GM12864 (cell line): Measurements from ENCODE around the gene DERA.
A peak's percentile ranks its signal among the peaks of the same experiment; 100 is the strongest.
"Not testable (repeated sequence)": the region's sequence is repeated elsewhere in the genome, so short reads cannot be mapped to it uniquely, and the experiment has no call there.

Experiments used
- DNase-seq: peaks from one replicate; pipeline ENCODE4 v3.0.0-alpha.2; 2011; ENCODE audit warnings: low read depth
- H3K4me3 ChIP-seq: 2 replicates; pipeline ENCODE4 v1.5.1; 2011; ENCODE audit warnings: mild to moderate bottlenecking, low read depth, low read length, control low read depth
- CTCF ChIP-seq: IDR thresholded peaks from 2 replicates; pipeline ENCODE4 v1.5.1; 2011; ENCODE audit warnings: low read depth, mild to moderate bottlenecking, moderate library complexity, low read length, control low read depth, inconsistent platforms; ENCODE audit errors: missing control alignments

DERA gene

GRCh38 chr12:15910468-15910863 lies 666 bp upstream of the DERA start:
- TF ChIP-seq CTCF = no peak
- H3K4me3 ChIP-seq = no peak overlapping the region; the same call in 1 of the 2 replicates
- DNase-seq = no peak

DNA sequence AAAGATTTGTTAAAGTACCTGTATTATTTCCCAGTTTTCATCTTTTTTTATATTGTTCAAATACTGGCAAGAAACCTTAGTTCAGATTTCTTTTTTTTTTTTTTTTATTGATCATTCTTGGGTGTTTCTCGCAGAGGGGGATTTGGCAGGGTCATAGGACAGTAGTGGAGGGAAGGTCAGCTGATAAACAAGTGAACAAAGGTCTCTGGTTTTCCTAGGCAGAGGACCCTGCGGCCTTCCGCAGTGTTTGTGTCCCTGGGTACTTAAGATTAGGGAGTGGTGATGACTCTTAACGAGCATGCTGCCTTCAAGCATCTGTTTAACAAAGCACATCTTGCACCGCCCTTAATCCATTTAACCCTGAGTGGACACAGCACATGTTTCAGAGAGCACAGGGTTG lies 799 bp downstream of the DERA start:
- H3K4me3 ChIP-seq = peak overlapping the region; percentile 85

DNA sequence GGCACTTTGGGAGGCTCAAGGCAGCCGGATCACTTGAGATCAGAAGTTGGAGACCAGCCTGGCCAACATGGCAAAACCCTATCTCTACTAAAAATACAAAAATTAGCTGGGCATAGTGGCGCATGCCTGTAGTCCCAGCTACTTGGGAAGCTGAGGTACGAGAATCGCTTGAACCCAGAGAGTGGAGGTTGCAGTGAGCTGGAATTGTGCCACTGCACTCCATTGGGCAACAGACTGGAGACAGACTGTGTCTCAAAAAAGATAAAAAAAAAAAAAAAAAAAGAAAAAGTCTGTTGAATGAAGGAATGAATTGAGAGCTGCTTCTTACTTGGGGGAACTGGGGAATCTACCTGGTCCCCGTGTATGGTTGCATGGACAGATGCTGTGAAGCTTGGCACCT lies 3.0 kb downstream of the DERA start:
- DNase-seq, H3K4me3 ChIP-seq: not testable (repeated sequence)

More for the DNA sequence above, 799 bp downstream of the DERA start:
- DNase-seq = not testable (repeated sequence)

DNA sequence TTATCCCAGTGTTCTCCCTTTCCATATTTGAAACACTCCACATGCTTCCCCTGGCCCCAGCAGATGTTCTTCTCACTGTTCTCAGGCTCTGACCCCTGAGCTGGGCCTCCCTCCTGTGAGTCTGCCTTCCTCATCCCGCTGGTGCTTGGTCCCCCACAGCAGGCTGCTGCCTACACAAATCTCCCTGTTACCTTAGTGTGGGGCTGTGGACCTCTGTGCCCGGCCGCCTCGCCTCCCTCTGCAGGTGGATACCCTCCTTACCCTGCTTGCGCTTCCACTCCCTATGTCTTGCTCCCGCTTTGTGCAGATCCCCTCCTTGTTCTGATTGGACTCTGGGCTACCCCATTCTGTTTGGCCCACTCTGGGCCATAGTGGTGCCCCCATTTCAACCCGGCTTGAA lies 6.9 kb downstream of the DERA start:
- no peak for DNase-seq
- no peak for TF ChIP-seq CTCF
- no peak overlapping the region for H3K4me3 ChIP-seq

GRCh38 chr12:15919418-15919817 lies 8.3 kb downstream of the DERA start:
- H3K4me3 ChIP-seq = no peak overlapping the region
- no peak for DNase-seq
- TF ChIP-seq CTCF = no peak

GRCh38 chr12:15924956-15925355 lies 13.8 kb downstream of the DERA start:
- TF ChIP-seq CTCF = no peak
- H3K4me3 ChIP-seq = no peak overlapping the region
- no peak for DNase-seq

DNA sequence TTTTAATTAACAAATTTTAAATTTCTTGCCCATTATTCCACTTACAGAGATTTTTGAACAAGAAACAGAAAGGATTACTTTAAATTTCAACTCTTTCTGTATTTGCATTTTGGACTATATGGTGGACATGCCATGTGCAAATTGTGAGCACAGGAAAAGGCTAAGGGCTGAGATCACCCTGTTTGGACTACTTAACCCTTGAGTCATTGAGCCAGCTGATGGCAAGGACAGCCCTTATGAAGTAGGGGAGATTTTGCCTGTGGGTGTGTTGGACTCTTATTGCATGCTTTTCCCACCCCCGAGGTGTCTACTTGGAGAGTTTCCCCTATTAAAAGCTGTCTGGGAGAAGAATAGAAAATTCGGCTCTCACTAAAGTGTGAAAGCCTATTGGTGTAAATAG lies 17.2 kb downstream of the DERA start:
- no peak for DNase-seq
- H3K4me3 ChIP-seq = no peak overlapping the region
- TF ChIP-seq CTCF = no peak

- DNase-seq = no peak
- no peak overlapping the region for H3K4me3 ChIP-seq
- no peak for TF ChIP-seq CTCF
Observed at GRCh38 chr12:15928870-15929571, 17.9 kb downstream of the DERA start.
